ENCODE measurements around the gene PACS1. TPM values are rescaled to one million over a fixed set of nuclear protein-coding genes. Genes with fewer than 3 reads are reported as not detected.

The PACS1 gene
- total RNA-seq, 1 experiment from 2014 or later: 17.8 TPM

DNA sequence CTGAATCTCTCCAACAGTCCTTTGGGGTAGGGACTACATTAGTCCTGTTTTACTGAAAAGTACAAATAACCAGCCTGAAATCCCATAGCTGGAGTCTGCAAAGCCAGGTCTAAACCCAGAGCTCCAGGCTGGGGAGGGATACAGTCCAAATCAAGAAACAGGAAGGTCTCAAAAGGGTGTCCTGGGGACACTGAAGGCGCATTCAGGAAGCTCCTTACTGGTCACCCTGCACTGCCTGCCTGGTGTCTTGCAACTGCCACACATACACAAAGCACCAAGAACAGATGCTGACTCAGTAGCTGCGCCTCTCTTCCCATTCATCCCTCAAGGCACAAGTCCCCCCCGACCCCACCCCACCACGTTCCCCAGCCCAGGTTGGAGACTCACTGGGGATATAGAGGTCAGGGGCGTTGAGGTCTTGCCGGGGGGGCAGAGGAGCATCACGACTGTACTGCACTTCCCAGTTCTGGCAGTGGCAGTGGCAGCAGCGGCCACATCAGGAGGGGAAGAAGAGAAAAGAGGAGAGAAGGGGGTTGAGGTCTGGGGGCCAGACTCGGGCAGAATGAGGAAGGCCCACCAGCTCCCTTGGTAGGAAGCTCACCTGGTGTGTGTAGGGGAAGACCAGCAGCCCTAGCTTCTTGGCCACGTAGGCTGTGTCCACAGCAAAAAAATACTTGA, 217.3 kb downstream of the PACS1 start:
- no peak for DNase-seq (ENCODE audit: low read depth)

- no peak for DNase-seq (ENCODE audit: low read depth)
Observed at GRCh38 chr11:66287889-66288670, 218.0 kb downstream of the PACS1 start.

DNA sequence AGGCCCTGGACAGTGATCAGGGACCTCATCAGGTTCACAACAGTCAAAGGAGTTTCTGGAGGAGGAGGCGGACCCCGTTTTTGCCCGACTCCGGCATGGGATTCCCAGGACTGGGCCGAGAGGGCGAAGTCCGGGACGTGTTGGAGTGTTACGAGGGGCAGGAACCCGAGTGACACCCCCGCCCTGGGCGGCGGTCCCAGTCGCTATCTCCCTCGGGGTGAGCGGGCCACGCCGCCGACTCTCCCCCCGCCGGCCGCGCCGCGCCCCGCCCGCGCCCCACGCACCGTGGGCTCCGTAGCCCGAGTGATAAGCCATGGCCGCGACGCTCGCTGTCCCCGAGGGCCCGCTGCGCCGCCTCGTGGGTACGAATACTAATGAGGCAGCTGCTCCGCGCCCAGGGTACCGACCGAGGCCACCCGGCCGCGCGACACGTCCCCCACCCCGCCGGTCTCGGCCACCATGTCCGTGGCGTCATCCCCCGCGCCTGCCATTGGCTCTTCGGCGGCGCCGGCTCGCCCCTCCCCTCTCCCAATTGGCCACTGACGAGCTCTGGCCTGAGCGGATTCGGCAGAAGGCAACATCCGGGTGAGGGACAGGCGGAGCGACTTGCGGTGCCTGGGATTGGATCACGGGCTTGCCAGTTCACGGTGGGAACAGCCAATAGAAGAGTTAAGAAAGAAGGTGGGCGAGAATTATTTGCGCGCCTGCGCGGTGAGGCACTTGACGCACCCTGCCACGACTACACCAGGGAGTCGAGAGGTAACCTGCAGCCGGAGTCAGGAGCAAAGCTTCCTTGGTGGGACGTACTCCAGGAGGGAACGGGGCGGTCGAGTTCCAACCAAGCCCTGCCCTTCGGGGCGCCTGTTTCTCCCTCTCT, 218.8 kb downstream of the PACS1 start, which contains the start of gene YIF1A:
YIF1A (minus strand) TSS at position 473 of the 877 bp plus-strand sequence; CDS start at position 315, 158 bp downstream.
- DNase-seq (ENCODE audit: low read depth): peak; percentile 99

DNA sequence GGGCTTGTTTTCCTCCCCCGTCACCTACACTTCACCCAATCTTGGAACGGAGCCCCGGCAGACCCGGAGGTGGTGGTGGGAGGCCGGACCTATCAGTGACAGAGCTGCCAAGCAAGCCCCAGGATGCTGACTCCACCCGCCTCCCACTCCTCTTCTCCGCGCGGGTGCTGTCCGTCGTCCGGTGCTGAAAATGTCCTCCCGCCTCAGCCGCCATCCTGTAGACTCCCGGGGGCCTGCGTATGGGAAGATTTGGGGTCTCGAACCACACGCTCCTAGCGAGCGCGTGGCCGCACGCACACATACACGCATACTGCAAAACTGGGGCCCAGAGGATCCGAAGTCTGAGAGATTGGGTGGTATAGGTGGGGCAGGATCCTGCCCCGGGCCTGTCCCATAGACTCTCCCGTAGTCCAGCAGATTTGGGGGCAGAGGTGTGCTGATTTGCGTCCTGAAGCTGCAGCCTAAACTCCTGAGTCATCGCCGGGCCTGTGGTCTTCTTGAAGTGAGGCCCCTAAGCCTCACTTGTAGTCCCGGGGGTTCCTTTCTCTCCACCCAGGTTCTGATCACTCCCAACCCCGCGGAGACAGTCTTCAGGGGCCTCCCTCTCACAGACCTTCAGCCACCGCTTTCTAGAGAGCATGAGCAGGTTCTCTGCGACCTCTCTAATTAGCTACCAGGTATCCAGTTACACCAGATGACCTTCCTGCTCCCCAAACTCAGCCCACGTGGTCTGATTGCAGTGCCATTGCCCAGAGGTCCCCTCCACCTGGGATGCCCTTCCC, 219.7 kb downstream of the PACS1 start:
- DNase-seq (ENCODE audit: low read depth): no peak

GRCh38 chr11:66290330-66290621, 220.2 kb downstream of the PACS1 start:
- no peak for DNase-seq (ENCODE audit: low read depth)

DNA sequence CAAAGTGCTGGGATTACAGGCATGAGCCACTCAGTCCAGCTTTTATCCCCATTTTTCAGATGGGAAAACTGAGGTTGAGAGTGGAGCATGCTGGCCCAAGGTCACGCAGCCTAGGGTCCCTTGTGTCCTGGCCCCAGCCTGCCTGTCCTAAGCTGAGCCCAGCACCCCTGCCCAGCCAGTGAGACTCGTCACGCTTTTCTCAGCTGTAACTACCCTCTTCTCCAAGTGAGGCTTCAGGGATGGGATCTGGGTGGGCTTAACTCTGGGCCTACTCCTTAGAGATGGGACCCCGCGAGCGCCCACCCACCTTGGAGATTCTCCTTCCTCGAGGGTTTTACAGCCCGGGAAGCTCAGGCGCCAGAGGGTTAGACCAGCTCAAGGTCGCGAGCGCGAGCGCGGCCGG, 221.2 kb downstream of the PACS1 start:
- DNase-seq (ENCODE audit: low read depth): no peak

DNA sequence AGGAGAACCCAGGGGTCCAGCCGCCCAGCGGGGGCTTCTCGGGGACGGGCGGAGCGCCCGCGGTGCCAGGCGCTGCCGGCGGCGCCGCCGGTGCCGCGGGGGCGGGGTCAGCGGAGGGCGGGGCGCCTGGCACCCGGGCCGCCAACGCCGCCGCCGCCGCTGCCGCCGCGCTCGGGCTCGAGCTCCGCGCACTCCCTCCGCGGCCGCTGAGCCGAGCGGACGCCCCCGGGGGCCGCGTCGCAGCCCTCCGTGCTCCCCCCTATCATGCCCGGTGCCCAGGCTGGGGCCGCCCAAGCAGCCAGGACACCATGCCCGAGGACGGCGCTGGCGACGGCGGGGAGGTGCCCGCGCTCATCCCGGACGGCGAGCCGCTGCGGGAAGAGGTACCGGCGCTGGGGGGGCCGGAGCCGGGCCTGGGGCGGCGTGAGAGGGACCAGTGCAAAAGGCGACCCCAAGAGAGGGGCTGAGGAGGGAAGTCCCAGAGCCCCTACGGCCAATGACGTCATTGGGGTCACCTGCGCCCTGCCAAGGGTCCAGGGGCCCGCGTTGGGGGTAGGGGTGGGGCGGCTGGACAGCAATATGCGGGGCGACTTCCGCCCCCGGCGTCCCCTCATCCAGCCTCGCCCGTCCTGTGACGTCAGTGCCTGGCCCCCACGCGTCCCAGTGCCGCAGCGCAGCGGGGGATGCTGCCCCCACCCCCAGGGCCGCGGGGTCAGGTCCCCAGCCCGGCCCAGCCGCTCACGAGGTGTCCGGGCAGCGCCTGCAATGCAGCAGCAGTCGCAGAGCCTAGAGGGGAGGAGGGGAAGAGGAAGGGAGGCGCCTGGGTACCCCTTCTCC, 221.9 kb downstream of the PACS1 start, which contains the start of gene TMEM151A:
TMEM151A (plus strand) TSS at position 189 of the 837 bp plus-strand sequence; CDS start at position 309, 120 bp downstream.
- DNase-seq (ENCODE audit: low read depth): no peak

GRCh38 chr11:66292543-66293332, 222.7 kb downstream of the PACS1 start:
- DNase-seq (ENCODE audit: low read depth): no peak

DNA sequence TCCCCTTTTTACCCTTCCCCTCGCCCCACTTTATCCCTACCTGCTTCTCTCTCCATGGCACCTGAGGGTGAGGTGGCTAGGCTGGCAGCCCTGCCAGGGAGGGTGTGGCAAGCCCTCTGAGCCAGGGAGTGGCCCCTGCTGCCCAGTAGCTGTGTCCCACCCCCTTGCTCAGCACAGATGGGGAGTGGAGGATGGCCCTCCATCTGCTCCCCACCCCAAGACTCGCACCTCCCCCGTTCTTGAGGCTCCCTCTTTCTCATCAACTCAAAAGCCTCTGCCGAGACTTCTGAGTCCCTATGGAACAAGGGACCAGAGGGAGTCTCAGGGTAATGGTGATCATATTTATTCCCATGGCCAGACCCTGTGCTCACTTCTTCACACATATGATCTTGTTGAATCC, 223.3 kb downstream of the PACS1 start:
- DNase-seq (ENCODE audit: low read depth): no peak

- DNase-seq (ENCODE audit: low read depth): no peak
Observed at GRCh38 chr11:66293777-66294625, 223.9 kb downstream of the PACS1 start.

Other genes with a start within 250 kb of the PACS1 start
- not detected in 2 replicates for gene SNX32, start 236.3 kb upstream of the PACS1 start, total RNA-seq (2014; rRNA removed; shearing (Covaris generic))
- gene CFL1, start 212.1 kb upstream of the PACS1 start, total RNA-seq (2014; rRNA removed; shearing (Covaris generic)): 2,329 and 2,647 TPM in 2 replicates
- gene MUS81, start 209.8 kb upstream of the PACS1 start, total RNA-seq (2014; rRNA removed; shearing (Covaris generic)): 62.4 and 64.9 TPM in 2 replicates
- 27.9 and 32.0 TPM in 2 replicates for gene EFEMP2, start 197.5 kb upstream of the PACS1 start, total RNA-seq (2014; rRNA removed; shearing (Covaris generic))
- 0.24 and 0.57 TPM in 2 replicates for gene CTSW, start 190.4 kb upstream of the PACS1 start, total RNA-seq (2014; rRNA removed; shearing (Covaris generic))
- 187 and 232 TPM in 2 replicates for gene FIBP, start 181.8 kb upstream of the PACS1 start, total RNA-seq (2014; rRNA removed; shearing (Covaris generic))
- 135 and 146 TPM in 2 replicates for gene CCDC85B, start 179.6 kb upstream of the PACS1 start, total RNA-seq (2014; rRNA removed; shearing (Covaris generic))
- gene FOSL1, start 169.9 kb upstream of the PACS1 start, total RNA-seq (2014; rRNA removed; shearing (Covaris generic)): 236 and 374 TPM in 2 replicates
- 44.0 and 64.7 TPM in 2 replicates for gene C11orf68, start 151.2 kb upstream of the PACS1 start, total RNA-seq (2014; rRNA removed; shearing (Covaris generic))
- 355 and 356 TPM in 2 replicates for gene DRAP1, start 150.8 kb upstream of the PACS1 start, total RNA-seq (2014; rRNA removed; shearing (Covaris generic))
- 0.05 TPM in 1 of 2 replicates, not detected in the other for gene TSGA10IP, start 124.8 kb upstream of the PACS1 start, total RNA-seq (2014; rRNA removed; shearing (Covaris generic))
- gene SART1, start 108.5 kb upstream of the PACS1 start, total RNA-seq (2014; rRNA removed; shearing (Covaris generic)): 86.4 and 112 TPM in 2 replicates
- 45.8 and 57.5 TPM in 2 replicates for gene EIF1AD, start 68.1 kb upstream of the PACS1 start, total RNA-seq (2014; rRNA removed; shearing (Covaris generic))
- 99.1 and 153 TPM in 2 replicates for gene BANF1, start 67.8 kb upstream of the PACS1 start, total RNA-seq (2014; rRNA removed; shearing (Covaris generic))
- not detected in 2 replicates for gene CST6, start 58.3 kb upstream of the PACS1 start, total RNA-seq (2014; rRNA removed; shearing (Covaris generic))
- 10.0 and 13.7 TPM in 2 replicates for gene CATSPER1, start 43.8 kb upstream of the PACS1 start, total RNA-seq (2014; rRNA removed; shearing (Covaris generic))
- gene GAL3ST3, start 21.1 kb upstream of the PACS1 start, total RNA-seq (2014; rRNA removed; shearing (Covaris generic)): not detected in 2 replicates
- 230 and 239 TPM in 2 replicates for gene SF3B2, start 17.9 kb upstream of the PACS1 start, total RNA-seq (2014; rRNA removed; shearing (Covaris generic))
- gene KLC2, start 187.4 kb downstream of the PACS1 start, total RNA-seq (2014; rRNA removed; shearing (Covaris generic)): 13.2 and 14.2 TPM in 2 replicates
- gene RAB1B, start 198.4 kb downstream of the PACS1 start, total RNA-seq (2014; rRNA removed; shearing (Covaris generic)): 210 and 249 TPM in 2 replicates
- 1.5 and 2.6 TPM in 2 replicates for gene CNIH2, start 207.9 kb downstream of the PACS1 start, total RNA-seq (2014; rRNA removed; shearing (Covaris generic))
- gene YIF1A, start 218.9 kb downstream of the PACS1 start, total RNA-seq (2014; rRNA removed; shearing (Covaris generic)): 114 and 127 TPM in 2 replicates
- not detected in 2 replicates for gene TMEM151A, start 221.6 kb downstream of the PACS1 start, total RNA-seq (2014; rRNA removed; shearing (Covaris generic))
- not detected in 2 replicates for gene CD248, start 246.8 kb downstream of the PACS1 start, total RNA-seq (2014; rRNA removed; shearing (Covaris generic))

Measured in HT1080 (cell line).